ENCODE results near the gene SEBOX.

Gene SEBOX

GRCh38 chr17:28338056-28338768 lies 26.8 kb downstream of the SEBOX start:
- DNase-seq, result no peak

- no peak for DNase-seq
Measured at GRCh38 chr17:28335959-28336871, 28.8 kb downstream of the SEBOX start.

GRCh38 chr17:28335201-28335958 lies 29.6 kb downstream of the SEBOX start, which contains the start of the genes IFT20 and TNFAIP1:
TSS of gene IFT20 (minus strand) at chr17:28335472. CDS start at chr17:28331985, 3,487 bp downstream.
TSS of gene TNFAIP1 (plus strand) at chr17:28335761. CDS start at chr17:28339522, 3,761 bp downstream.
- DNase-seq, result peak; percentile 96 to 100 (median 97)

- no peak for DNase-seq
Measured at GRCh38 chr17:28334666-28335200, 30.3 kb downstream of the SEBOX start.

- DNase-seq, result no peak
Measured at GRCh38 chr17:28334171-28334570, 30.8 kb downstream of the SEBOX start.

- no peak for DNase-seq
Measured at GRCh38 chr17:28333083-28333746, 31.8 kb downstream of the SEBOX start.

- no peak for DNase-seq
Measured at GRCh38 chr17:28331891-28332420, 33.0 kb downstream of the SEBOX start.

- DNase-seq, result no peak
Measured at GRCh38 chr17:28330671-28331070, 34.3 kb downstream of the SEBOX start.

GRCh38 chr17:28328325-28328724 lies 36.7 kb downstream of the SEBOX start:
- no peak for DNase-seq

GRCh38 chr17:28327709-28328108 lies 37.3 kb downstream of the SEBOX start:
- DNase-seq, result no peak

- peak in 1 of 5 donors; percentile 63 for DNase-seq
Measured at GRCh38 chr17:28327031-28327607, 37.9 kb downstream of the SEBOX start.

GRCh38 chr17:28326114-28326513 lies 38.9 kb downstream of the SEBOX start:
- no peak for DNase-seq

- no peak for DNase-seq
Measured at GRCh38 chr17:28325211-28325610, 39.8 kb downstream of the SEBOX start.

GRCh38 chr17:28324781-28325180 lies 40.2 kb downstream of the SEBOX start:
- no peak for DNase-seq

GRCh38 chr17:28324267-28324745 lies 40.7 kb downstream of the SEBOX start:
- no peak for DNase-seq

GRCh38 chr17:28320215-28321061 lies 44.6 kb downstream of the SEBOX start:
- DNase-seq, result no peak

- no peak for DNase-seq
Measured at GRCh38 chr17:28319598-28319935, 45.4 kb downstream of the SEBOX start.

- peak; percentile 88 to 98 (median 94) for DNase-seq
Measured at GRCh38 chr17:28318759-28319597, 46.0 kb downstream of the SEBOX start, which contains the start of gene TMEM97. TSS of gene TMEM97 (plus strand) at chr17:28319200. CDS start at chr17:28319240, 40 bp downstream.
